HL-60 (cell line): ENCODE measurements around the gene HS1BP3.

Source experiments
- CTCF ChIP-seq: IDR thresholded peaks from one replicate; pipeline ENCODE4 v1.5.1; 2011; ENCODE audit warnings: low read length, control low read depth, inconsistent platforms; ENCODE audit not compliant: insufficient read depth
- GABPA ChIP-seq: IDR thresholded peaks from 2 replicates; pipeline ENCODE4 v1.6.1; 2012; ENCODE audit warnings: low read depth

DNA sequence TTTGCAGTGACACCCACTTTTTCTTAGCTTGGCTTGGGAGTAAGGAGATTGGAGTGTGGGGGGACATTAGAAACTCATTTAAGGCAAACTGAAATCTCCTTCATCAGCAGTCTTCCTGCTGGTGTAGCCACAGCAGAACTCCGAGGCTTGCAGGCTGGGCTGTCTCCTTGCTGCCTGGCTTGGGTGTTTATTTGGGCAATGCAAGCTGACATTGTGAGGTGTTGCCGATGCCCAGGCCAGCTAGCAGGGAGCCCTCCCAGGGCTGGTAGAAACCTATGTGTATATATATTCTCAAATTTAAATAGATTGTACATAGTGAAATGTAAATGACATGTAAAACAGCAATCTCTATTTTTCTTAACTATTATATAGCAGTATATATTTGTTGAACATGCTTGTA, 27.9 kb upstream of the HS1BP3 start:
- TF ChIP-seq CTCF (no peak), GABPA (no peak)
